A549 (cell line): ENCODE data around the gene ACOT7. TPM values are rescaled to one million over a fixed set of nuclear protein-coding genes. Genes with fewer than 3 reads are reported as not detected.

Source experiments
- ATAC-seq, 2 experiments: fragments of 200-7000 bp in 1 of 2; fragments of >200 bp in 1 of 2; cut with Nextera tagmentation in 1 of 2; cut with Tn5 transposase in 1 of 2; 3 replicates each; pipeline versions ENCODE4 v1.8.0 to v1.9.1; 2018 to 2020; ENCODE audit warnings: mild to moderate bottlenecking in 1 of 2, moderate library complexity in 1 of 2
- CTCF ChIA-PET: fragments of 300-600 bp; sonication (Branson Sonifier 250); formaldehyde crosslinking; extraction: SDS; loops from one replicate; lab custom pipeline; 2021; ENCODE audit warnings: antibody characterized with exemption, inconsistent platforms; lab: Yijun Ruan, JAX
- POLR2A ChIA-PET: fragments of 350-600 bp; formaldehyde crosslinking; extraction: SDS; loops from one replicate; lab custom pipeline; 2021; ENCODE audit warnings: antibody characterized with exemption, inconsistent platforms; lab: Yijun Ruan, JAX
- DNase-seq, 2 experiments: peaks; one replicate each; pipeline versions ENCODE4 v3.0.0 to v3.0.0-alpha.2; 2011 to 2016; ENCODE audit warnings: low read depth in 1 of 2, low spot score in 1 of 2
- FAIRE-seq: peaks from 2 replicates; lab custom pipeline; 2011; peaks lifted over from hg19 to GRCh38; lab: Jason Lieb, UNC
- H3K27ac ChIP-seq, 2 experiments: fragments of >200 bp; sonication (Bioruptor Twin); formaldehyde crosslinking; 3 replicates each; pipeline ENCODE4 v1.5.1; 2016 to 2017
- H3K4me1 ChIP-seq: fragments of >200 bp; sonication (Bioruptor Twin); formaldehyde crosslinking; 3 replicates; pipeline ENCODE4 v1.6.1; 2016
- H3K4me2 ChIP-seq: fragments of >200 bp; sonication (Bioruptor Twin); formaldehyde crosslinking; 3 replicates; pipeline ENCODE4 v1.6.1; 2016
- H3K4me3 ChIP-seq: fragments of >200 bp; sonication (Bioruptor Twin); formaldehyde crosslinking; 3 replicates; pipeline ENCODE4 v1.5.1; 2016
- H3K9me3 ChIP-seq: fragments of >200 bp; sonication (Bioruptor Twin); formaldehyde crosslinking; 3 replicates; pipeline ENCODE4 v1.6.1; 2016
- CBX8 ChIP-seq: fragments of 200-600 bp; sonication (generic); IDR thresholded peaks from 2 replicates; pipeline ENCODE4 v1.6.1; 2016
- CEBPB ChIP-seq, 2 experiments: fragments of >200 bp in 1 of 2; sonication (Bioruptor Twin) in 1 of 2; formaldehyde crosslinking in 1 of 2; IDR thresholded peaks; 2 replicates each; pipeline ENCODE4 v1.6.1; 2012 to 2016
- CHD2 ChIP-seq: fragments of 150-350 bp; IDR thresholded peaks from 2 replicates; pipeline ENCODE4 v1.6.1; 2014; ENCODE audit warnings: low read length; ENCODE audit not compliant: partially characterized antibody
- CHD4 ChIP-seq: fragments of 200-600 bp; sonication (generic); IDR thresholded peaks from 2 replicates; pipeline ENCODE4 v1.6.1; 2016; ENCODE audit warnings: antibody characterized with exemption, mild to moderate bottlenecking, borderline replicate concordance
- EHF ChIP-seq: fragments of 250-450 bp; sonication (Bioruptor Pico); IDR thresholded peaks from 2 replicates; pipeline ENCODE4 v1.5.0; 2020; ENCODE audit warnings: mild to moderate bottlenecking
- EP300 ChIP-seq, 2 experiments: fragments of >200 bp; sonication (Bioruptor Twin); formaldehyde crosslinking; IDR thresholded peaks; 2 replicates in 1 of 2; 3 replicates in 1 of 2; pipeline ENCODE4 v1.6.1; 2016 to 2017
- FOSL2 ChIP-seq, 2 experiments: fragments of 450-650 bp in 1 of 2; fragments of >200 bp in 1 of 2; sonication (Bioruptor Twin) in 1 of 2; formaldehyde crosslinking; IDR thresholded peaks; 2 replicates each; pipeline versions ENCODE4 v1.5.0 to v1.6.1; 2016 to 2020; ENCODE audit warnings: mild to moderate bottlenecking in 1 of 2, moderate library complexity in 1 of 2
- HOXA7 ChIP-seq: fragments of 250-450 bp; sonication (Bioruptor Pico); IDR thresholded peaks from 2 replicates; pipeline ENCODE4 v1.5.0; 2020; ENCODE audit warnings: mild to moderate bottlenecking, moderate library complexity
- JUN ChIP-seq, 2 experiments: fragments of >200 bp; sonication (Bioruptor Twin); formaldehyde crosslinking; IDR thresholded peaks; 2 replicates in 1 of 2; 3 replicates in 1 of 2; pipeline ENCODE4 v1.6.1; 2016 to 2017
- MAFK ChIP-seq: fragments of 450-650 bp; IDR thresholded peaks from 2 replicates; pipeline ENCODE4 v1.6.1; 2014; ENCODE audit not compliant: partially characterized antibody
- PHF8 ChIP-seq: fragments of 200-600 bp; sonication (generic); IDR thresholded peaks from 2 replicates; pipeline ENCODE4 v1.6.1; 2016; ENCODE audit warnings: low read depth, mild to moderate bottlenecking, antibody characterized with exemption, moderate library complexity, borderline replicate concordance
- RAD21 ChIP-seq, 2 experiments: fragments of >200 bp in 1 of 2; sonication (Bioruptor Twin) in 1 of 2; formaldehyde crosslinking in 1 of 2; IDR thresholded peaks in 1 of 2; conservative IDR thresholded peaks in 1 of 2; 2 replicates in 1 of 2; 3 replicates in 1 of 2; pipeline ENCODE4 v1.6.1; 2012 to 2018; ENCODE audit warnings: inconsistent platforms in 1 of 2
- RCOR1 ChIP-seq: fragments of 150-350 bp; IDR thresholded peaks from 2 replicates; pipeline ENCODE4 v1.6.1; 2014; ENCODE audit warnings: antibody characterized with exemption, low read length, low read depth
- RFX5 ChIP-seq: fragments of 450-650 bp; IDR thresholded peaks from 2 replicates; pipeline ENCODE4 v1.7.1; 2014; ENCODE audit warnings: antibody characterized with exemption, mild to moderate bottlenecking, moderate library complexity
- RNF2 ChIP-seq: fragments of 200-600 bp; sonication (generic); IDR thresholded peaks from 2 replicates; pipeline ENCODE4 v1.6.1; 2016; ENCODE audit warnings: low read depth, mild to moderate bottlenecking, antibody characterized with exemption, moderate library complexity, borderline replicate concordance
- SMC3 ChIP-seq: fragments of >200 bp; sonication (Bioruptor Twin); formaldehyde crosslinking; IDR thresholded peaks from 3 replicates; pipeline ENCODE4 v1.6.1; 2018; ENCODE audit warnings: inconsistent platforms
- TFCP2L1 ChIP-seq: fragments of 250-450 bp; sonication (Bioruptor Pico); IDR thresholded peaks from 2 replicates; pipeline ENCODE4 v1.5.0; 2021; ENCODE audit warnings: mild to moderate bottlenecking
- TP53 ChIP-seq: fragments of 250-450 bp; sonication (Bioruptor Pico); IDR thresholded peaks from 2 replicates; pipeline ENCODE4 v1.5.0; 2021; ENCODE audit warnings: mild to moderate bottlenecking, moderate library complexity
- ZC3H11A ChIP-seq: fragments of 450-650 bp; IDR thresholded peaks from 2 replicates; pipeline ENCODE4 v1.6.1; 2014; ENCODE audit warnings: antibody characterized with exemption, mild to moderate bottlenecking
- ZNF302 ChIP-seq: fragments of 250-450 bp; sonication (Bioruptor Pico); IDR thresholded peaks from 2 replicates; pipeline ENCODE4 v1.9.0; 2021; ENCODE audit warnings: inconsistent platforms, mild to moderate bottlenecking, moderate library complexity
- WGBS: methylation state at CpG from one replicate; pipeline ENCODE4 v1.1.6; 2017; ENCODE audit errors: missing lambda C conversion rate; 5-methylcytosine and 5-hydroxymethylcytosine counted together
- polyA plus RNA-seq, 4 experiments: library from polyadenylated mRNA; depleted of rRNA in 3 of 4; stranded (reverse); fragments of >200 nt; fragmentation: RNase III in 1 of 4; extraction: RNeasy Plus Mini Kit Qiagen cat#74134 plus additional on column Dnase treatment in 1 of 4; gene quantifications; 2 replicates in 3 of 4; 3 replicates in 1 of 4; pipeline ENCODE4 v1.2.3, GENCODE V29; 2011 to 2017
- TF ChIP-seq, protein P1 (sequence below): fragments of >200 bp; sonication (Bioruptor Twin); formaldehyde crosslinking; IDR thresholded peaks from 2 replicates; pipeline ENCODE4 v1.6.1; 2016
- TF ChIP-seq, protein P2 (sequence below): fragments of 250-450 bp; sonication (Bioruptor Pico); IDR thresholded peaks from 2 replicates; pipeline ENCODE4 v1.5.0; 2020; ENCODE audit warnings: low read depth, mild to moderate bottlenecking, moderate library complexity
- TF ChIP-seq, protein P3 (sequence below): IDR thresholded peaks from 2 replicates; pipeline ENCODE4 v1.6.1; 2012
- TF ChIP-seq, protein P4 (sequence below): fragments of 150-350 bp; IDR thresholded peaks from 2 replicates; pipeline ENCODE4 v1.6.1; 2014; ENCODE audit warnings: low read depth, mild to moderate bottlenecking, low read length

The ACOT7 gene
- polyA plus RNA-seq, 2 of the 4 experiments (the other 2 are of a cell fraction), result 48.0 to 49.6 TPM

DNA sequence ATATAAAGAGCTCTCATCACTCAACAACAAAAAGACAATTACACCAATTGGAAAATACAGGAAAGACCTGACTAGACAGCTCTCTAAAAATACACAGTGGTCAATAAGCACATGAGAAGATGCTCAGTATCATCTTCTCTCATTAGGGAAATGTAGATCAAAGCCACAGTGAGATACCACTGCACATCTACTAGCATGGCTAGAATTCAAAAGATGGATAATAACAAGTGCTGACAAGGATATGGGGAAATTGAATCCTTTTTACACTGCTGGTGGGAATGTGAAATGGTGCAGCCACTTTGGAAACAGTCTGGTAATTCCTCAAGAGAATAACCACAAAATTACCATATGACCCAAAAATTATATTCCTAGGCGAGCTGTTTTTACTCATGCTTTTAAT, 9.4 kb downstream of the ACOT7 start:
- H3K4me1 ChIP-seq, result peaks cover 23% of the 10 kb centered on the region
- H3K9me3 ChIP-seq, result peaks cover 3% of the 10 kb centered on the region; the same call in 1 of the 3 replicates
- CTCF ChIA-PET, result interaction anchor here (0.6 to 34.5 kb wide), 9 partner anchors 17 to 137 kb away, joined by 3 to 575 read pairs (median 4); no protein-coding TSS in a partner anchor
- no peak overlapping the region for H3K4me3 ChIP-seq
- DNase-seq (no peak), FAIRE-seq (no peak), ATAC-seq (no peak)
- H3K4me2 ChIP-seq, result no peak overlapping the region
- TF ChIP-seq RCOR1, result no peak
- TF ChIP-seq, protein P1, sequence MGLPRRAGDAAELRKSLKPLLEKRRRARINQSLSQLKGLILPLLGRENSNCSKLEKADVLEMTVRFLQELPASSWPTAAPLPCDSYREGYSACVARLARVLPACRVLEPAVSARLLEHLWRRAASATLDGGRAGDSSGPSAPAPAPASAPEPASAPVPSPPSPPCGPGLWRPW, result no peak
- no peak for TF ChIP-seq CHD4
- TF ChIP-seq ZNF302, result no peak
- no peak for TF ChIP-seq EP300 (IDR thresholded peaks at IDR 0.05)
- TF ChIP-seq MAFK, result no peak
- TF ChIP-seq RFX5, result no peak
- TF ChIP-seq EHF (CRISPR knock-in tag), result no peak
- TF ChIP-seq, protein P2, sequence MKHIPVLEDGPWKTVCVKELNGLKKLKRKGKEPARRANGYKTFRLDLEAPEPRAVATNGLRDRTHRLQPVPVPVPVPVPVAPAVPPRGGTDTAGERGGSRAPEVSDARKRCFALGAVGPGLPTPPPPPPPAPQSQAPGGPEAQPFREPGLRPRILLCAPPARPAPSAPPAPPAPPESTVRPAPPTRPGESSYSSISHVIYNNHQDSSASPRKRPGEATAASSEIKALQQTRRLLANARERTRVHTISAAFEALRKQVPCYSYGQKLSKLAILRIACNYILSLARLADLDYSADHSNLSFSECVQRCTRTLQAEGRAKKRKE (CRISPR knock-in tag), result no peak
- TF ChIP-seq TFCP2L1 (CRISPR knock-in tag), result no peak
- TF ChIP-seq FOSL2 (IDR thresholded peaks at IDR 0.05), result no peak
- TF ChIP-seq FOSL2 (CRISPR knock-in tag; IDR thresholded peaks at IDR 0.05), result no peak
- TF ChIP-seq TP53 (CRISPR knock-in tag), result no peak
- TF ChIP-seq, protein P3, sequence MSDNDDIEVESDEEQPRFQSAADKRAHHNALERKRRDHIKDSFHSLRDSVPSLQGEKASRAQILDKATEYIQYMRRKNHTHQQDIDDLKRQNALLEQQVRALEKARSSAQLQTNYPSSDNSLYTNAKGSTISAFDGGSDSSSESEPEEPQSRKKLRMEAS, result no peak
- TF ChIP-seq SMC3, result no peak
- no peak for TF ChIP-seq CHD2
- POLR2A ChIA-PET, result interaction anchor here (1.6 kb wide), 1 partner anchor 10 kb away, joined by 6 read pairs; the partner anchor contains the start of gene ACOT7
- WGBS, result 97% methylated on average over 1 of the region's 1 CpG
- H3K27ac ChIP-seq, result no peak overlapping the region

DNA sequence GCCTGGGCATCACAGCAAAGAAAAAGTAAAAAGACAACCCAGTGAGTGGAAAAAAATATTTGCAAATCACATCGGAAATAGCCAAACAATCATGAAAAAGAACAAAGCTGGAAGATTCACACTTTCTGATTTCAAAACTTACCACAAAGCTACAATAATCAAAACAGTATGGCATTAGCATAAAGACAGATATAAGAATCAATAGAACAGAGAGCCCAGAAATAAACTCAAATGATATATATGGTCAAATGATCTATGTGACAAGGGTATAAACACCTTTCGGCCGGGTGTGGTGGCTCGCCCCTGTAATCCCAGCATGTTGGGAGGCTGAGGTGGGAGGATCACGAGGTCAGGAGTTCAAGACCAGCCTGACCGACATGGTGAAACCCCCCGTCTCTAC, 13.5 kb downstream of the ACOT7 start:
- TF ChIP-seq JUN (IDR thresholded peaks at IDR 0.05), result no peak
- no peak for TF ChIP-seq RAD21 (conservative IDR thresholded peaks at IDR 0.05 in 1 of 2, IDR thresholded peaks at IDR 0.05 in 1 of 2)
- TF ChIP-seq RNF2, result no peak
- TF ChIP-seq PHF8, result no peak
- no peak for TF ChIP-seq CEBPB (IDR thresholded peaks at IDR 0.05)
- TF ChIP-seq, protein P3, result no peak
- TF ChIP-seq HOXA7 (CRISPR knock-in tag), result no peak
- TF ChIP-seq, protein P4, sequence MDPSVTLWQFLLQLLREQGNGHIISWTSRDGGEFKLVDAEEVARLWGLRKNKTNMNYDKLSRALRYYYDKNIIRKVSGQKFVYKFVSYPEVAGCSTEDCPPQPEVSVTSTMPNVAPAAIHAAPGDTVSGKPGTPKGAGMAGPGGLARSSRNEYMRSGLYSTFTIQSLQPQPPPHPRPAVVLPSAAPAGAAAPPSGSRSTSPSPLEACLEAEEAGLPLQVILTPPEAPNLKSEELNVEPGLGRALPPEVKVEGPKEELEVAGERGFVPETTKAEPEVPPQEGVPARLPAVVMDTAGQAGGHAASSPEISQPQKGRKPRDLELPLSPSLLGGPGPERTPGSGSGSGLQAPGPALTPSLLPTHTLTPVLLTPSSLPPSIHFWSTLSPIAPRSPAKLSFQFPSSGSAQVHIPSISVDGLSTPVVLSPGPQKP, result no peak
- TF ChIP-seq RFX5, result no peak
- TF ChIP-seq CBX8, result no peak
- TF ChIP-seq ZC3H11A, result no peak
- no peak for TF ChIP-seq CHD4
- 90% methylated on average over 7 of the region's 7 CpGs for WGBS
- peaks cover 2% of the 10 kb centered on the region for H3K4me1 ChIP-seq

More for the DNA sequence above, 13.5 kb downstream of the ACOT7 start:
- H3K4me3 ChIP-seq, result no peak overlapping the region
- H3K9me3 ChIP-seq, result peaks cover 3% of the 10 kb centered on the region; the same call in 1 of the 3 replicates
- POLR2A ChIA-PET, result no interaction called here
- no peak overlapping the region for H3K4me2 ChIP-seq
- CTCF ChIA-PET, result interaction anchor here (0.7 to 28.6 kb wide), 6 partner anchors 10 to 133 kb away, joined by 3 to 575 read pairs (median 10); partner anchors contain the start of gene ACOT7
- no peak for DNase-seq
- no peak overlapping the region for H3K27ac ChIP-seq
- no peak for FAIRE-seq
- ATAC-seq, result no peak
